GM18951 (cell line): ENCODE measurements around the gene LRPAP1.

Experiments used
- POLR2A ChIP-seq: IDR thresholded peaks from 4 replicates; pipeline ENCODE4 v1.6.1; 2011; ENCODE audit warnings: mild to moderate bottlenecking; ENCODE audit not compliant: insufficient read length, insufficient read depth; ENCODE audit errors: extremely low read depth
- in situ Hi-C: fragments of 300-500 bp; cut with MboI; formaldehyde crosslinking; loops from one replicate; pipeline ENCODE4 v1.12.0; 2022; ENCODE audit warnings: low sequenced_read_pairs, mixed read lengths, inconsistent platforms; ENCODE audit not compliant: unreplicated experiment

LRPAP1 gene

DNA sequence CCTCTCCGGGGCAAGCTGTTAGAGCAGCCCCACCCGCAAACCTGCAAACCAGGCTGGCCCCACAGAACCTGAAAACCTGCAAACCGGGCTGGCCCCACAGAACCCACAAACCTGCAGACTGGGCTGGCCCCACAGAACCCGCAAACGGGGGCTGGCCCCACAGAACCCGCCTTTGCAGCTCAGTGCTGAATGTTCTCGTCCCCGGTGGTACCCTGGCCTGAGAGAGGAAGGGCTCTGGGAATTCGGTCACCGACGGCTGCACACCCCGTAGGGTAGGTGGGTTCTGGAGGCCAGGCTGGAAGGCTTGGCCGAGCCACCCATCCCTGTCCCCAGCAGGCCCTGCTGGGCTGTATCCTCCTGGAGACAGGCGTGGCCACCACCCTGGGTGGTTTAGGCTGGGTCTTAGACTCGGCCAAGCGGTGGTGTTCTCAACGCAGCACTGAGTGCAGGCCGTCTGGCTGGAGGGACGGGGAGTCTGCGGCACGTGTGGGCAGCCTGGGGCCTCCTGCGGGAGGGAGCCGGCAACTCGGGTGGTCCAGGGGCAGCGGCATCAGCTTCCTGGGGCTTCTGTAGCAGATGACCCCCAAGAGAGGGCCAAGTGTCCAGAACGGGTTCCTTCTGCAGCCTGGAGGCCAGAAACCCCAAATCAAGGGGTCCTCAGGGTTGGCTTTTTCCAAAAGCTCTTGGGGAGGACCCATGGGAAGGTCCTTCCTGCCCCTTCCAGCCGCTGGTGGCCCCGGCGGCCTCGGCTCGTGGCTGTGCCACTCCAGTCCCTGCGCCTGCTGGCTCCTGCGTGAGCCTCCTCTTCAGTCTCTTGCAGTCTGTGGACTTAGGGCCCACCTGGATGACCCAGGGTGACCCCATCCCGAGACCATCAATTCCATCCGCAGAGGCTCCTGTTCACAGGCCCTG lies 53.5 kb downstream of the LRPAP1 start:
- TF ChIP-seq POLR2A: no peak
- in situ Hi-C loops: no loop called here

DNA sequence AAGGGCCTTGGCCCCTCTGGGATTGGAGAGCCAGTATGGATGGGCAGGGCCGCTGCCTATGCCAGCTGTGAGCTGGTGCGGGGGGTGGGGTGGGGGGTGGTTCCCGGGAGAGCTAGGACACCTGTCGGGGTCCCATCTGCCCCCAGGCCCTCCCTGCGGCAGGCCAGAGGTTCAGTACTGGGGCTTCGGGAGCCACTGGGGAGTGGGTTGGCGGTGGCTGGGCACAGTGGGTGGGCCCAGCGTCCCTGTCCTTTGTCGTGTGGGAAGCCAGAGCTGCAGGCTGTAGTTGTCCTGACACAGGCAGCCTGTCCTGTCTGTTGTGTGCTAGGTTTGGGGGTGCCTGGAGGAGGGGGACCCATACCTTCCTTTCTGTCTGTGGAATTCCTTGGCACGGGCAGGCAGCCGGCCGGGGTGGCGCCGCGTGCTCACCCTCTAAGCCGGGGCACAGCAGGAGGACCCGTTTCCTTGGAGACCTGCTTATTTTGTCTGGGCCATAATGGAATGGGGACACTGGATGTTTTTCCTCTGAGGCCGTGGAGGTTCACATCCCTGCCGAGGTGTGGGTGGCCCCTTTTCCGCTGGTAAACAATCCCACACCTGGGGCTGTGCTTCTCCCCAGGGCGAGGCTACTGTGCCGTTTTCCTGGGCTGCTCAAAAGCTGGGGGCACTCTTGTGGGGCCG lies 54.3 kb downstream of the LRPAP1 start:
- no peak for TF ChIP-seq POLR2A
- in situ Hi-C loops: no loop called here

DNA sequence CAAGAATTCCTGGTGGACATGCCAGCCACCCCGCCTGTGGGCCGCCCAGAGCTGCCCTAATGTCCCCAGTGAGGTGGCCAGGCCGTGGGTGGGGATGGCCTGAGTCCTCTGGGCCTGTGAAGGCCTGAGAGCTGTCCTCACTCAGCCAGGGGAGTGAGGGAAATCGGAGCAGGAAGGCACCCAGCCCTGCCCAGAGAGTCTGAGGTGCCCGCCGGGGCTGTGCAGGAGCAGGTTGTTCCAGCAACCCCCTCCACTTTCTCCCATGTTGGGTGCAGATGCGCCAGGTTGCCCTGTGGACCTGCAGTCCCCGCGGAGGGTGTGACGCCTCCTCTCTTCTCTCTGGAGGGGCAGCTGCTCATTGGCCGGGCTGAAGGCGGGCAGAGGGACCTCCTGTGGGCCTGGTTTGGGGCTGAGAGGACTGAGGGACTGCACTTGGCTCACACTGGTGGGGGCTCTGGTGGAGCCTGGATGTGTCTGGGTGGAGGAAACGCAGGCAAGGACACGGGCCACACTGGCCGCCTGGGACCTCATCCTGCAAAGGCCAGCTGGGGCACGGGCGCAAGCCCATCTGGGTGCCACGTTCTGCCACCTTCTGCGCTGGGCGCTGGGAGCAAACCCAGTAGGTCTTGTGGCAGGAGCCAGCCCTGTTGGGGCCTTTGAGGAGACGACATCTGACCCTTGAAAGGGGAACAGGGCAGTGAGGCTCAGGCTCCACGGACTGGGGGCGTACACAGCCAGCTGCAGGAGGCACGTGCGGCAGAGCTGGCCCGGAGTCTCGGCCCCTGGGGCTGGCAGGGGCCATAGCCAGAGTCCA lies 55.1 kb downstream of the LRPAP1 start:
- in situ Hi-C loops: no loop called here
- no peak for TF ChIP-seq POLR2A

DNA sequence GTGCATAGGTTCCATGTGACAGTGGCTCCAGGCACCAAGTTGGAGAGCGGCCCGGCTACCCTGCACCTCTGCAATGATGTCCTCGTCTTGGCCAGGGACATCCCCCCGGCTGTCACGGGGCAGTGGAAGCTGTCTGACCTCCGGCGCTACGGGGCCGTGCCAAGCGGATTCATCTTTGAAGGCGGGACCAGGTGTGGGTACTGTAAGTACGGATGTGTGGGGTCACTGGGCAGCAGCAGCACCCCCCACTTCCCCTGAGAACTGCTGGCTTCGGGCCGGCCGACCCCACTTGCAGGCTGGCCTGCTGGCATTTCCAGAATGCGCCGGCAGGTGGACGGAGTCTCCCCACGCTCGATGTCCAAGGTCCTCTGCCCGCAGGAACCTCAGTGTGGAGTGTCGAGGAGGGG lies 55.9 kb downstream of the LRPAP1 start:
- in situ Hi-C loops: no loop called here
- TF ChIP-seq POLR2A: no peak

DNA sequence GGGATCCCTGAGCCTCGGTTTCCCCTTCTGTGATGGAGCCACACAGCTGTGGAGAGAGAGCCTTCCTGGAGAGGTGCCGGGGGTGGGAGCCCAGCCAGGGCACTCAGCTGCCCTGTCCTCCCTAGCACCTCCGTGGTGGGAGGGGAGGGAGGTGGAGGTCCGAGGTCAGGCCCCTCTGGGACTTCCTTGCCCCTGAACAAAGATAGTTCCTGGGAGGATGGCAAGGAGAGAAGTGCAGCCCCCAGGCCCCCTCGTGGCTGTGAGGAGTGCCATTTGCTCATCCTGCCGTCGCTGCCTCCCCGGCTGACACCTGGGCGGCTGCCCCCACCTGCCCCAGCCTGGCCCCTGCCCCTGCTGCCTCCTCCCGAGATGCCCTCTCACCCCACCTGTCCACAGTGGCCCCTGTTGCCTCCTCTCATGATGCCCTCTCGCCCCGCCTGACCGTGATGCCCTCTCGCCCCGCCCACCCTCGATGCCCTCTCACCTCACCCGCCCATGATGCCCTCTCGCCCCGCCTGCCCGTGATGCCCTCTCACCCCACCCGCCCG lies 56.4 kb downstream of the LRPAP1 start:
- in situ Hi-C loops: no loop called here
- no peak for TF ChIP-seq POLR2A

DNA sequence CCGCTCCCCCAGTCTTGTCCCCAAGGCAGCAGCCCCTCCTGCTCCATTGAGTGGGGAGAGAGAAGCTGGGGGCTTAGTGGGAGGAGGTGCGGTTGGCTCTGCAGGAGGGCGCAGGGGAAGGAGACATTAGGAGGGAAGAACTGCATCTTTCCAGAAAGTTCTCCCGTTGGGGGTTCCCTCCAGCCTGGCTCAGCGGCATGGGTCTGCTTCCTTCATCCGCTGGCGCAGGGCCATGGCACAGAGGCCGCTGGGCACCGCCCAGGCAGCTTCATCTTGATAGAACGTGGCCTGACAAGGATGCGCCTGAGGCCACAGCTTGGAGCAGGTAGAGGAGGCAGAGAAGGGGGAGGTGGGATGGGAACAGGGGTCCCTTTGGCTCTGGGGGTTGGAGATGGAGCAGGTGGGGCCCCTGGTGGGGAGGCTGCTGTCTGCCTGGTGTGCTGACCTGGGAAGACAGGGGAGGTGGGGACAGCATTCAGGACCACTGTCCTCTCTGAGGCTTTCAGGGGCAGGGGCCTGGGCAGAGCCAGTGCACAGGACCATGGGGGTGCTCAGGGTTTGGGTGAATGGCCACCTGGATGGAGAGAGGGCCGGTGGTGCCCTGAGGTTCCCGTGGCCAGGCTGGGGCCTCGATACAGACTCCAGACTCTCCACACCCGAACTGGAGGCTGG lies 57.0 kb downstream of the LRPAP1 start:
- TF ChIP-seq POLR2A: no peak
- in situ Hi-C loops: no loop called here

DNA sequence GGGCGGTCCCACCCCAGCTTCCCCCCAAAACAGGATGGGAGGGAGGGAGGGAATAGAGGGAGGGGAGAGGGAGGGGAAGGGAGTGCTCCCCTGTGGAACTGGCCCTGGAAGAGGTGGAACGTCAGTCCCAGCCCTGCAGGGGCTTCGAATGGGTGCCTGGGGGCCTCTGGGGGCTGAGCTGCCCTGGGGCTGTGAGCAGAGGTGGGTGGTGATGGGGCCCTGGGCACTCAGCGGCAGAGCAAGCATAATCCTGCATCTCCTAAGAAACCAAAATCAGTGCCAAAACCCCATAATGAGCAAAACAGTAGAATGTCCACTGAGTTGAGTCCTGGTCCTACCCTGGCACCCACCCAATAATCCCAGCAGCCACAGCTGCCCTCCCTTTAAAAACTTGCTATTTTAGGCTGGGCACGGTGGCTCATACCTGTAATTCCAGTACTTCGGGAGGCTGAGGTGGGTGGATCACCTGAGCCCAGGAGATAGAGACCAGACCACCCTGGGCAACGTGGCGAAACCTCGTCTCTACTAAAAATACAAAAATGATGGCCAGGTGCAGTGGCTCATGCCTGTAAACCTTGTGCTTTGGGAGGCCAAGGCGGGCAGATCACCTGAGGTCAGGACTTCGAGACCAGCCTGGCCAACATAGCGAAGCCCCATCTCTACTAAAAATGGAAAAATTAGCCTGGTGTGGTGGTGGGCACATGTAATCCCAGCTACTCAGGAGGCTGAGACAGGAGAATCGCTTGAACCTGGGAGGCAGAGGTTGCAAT lies 58.0 kb downstream of the LRPAP1 start:
- TF ChIP-seq POLR2A: no peak
- in situ Hi-C loops: no loop called here

DNA sequence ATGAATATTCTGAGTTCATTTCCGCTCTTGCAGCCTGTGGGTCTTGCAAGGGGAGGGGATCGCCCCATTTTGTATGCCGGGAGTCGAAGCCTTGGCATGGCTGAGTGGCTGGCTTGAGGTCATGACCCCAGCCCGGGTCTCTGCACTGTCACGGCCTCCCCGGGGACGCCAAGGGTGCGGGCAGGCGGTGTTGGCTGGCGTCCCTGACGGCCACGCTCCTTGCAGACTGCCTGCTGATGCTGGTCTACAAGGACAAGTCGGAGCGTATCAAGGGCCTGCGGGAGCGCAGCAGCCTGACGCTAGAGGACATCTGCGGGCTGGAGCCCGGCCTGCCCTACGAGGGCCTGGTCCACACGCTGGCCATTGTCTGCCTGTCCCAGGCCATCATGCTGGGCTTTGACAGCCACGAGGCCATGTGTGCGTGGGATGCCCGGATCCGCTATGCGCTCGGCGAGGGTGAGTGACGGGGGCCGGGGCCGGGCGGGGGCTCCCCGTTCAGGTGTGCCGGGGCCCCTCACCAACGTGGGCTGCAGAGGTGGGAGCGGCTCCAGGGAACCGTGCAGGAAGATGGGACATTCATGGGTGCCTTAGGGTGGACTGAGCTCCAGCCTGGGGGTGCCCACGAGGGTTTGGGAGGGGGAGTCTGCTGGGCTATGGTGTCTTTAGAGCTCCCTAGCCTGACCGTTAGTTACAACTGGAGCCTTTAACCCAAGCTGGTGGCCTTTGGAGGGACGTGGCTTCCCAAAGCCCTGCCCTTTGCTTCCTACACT lies 58.9 kb downstream of the LRPAP1 start:
- in situ Hi-C loops: no loop called here
- no peak for TF ChIP-seq POLR2A

DNA sequence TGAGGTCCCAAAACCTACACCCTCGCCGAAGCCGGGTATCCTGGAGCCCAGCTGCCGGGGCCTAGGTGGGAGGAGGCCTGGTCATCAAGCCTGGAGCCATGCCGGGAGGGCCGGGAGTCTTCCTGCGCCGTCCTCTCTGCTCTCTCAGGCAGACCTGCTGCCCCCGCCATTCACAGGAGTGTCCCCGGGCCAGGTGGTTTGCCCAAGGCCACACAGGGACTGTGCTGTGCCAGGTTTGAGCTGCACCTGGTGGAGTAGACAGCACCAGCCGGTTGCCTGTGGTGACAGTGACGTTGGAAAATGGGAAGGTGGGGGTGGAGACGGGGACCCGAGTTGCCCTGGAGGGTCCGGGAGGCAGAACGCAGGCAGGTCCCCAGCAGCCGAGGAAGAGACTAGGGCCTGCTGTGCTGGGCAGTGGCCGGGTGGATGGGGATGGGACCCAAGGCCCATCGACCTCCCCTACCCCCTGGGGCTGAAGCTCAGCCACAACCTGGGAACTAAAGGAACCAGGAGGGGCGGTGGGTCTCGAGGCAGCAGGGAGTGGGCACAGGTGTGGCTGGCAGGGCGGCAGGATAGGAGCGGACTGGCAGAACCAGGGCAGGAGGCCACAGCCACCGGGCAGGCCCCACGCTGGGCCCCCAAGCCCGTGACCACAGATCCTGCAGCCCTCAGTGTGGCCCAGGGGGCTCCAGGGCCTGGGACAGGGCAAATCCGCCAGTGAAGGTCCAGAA lies 59.6 kb downstream of the LRPAP1 start:
- TF ChIP-seq POLR2A: no peak
- in situ Hi-C loops: no loop called here

DNA sequence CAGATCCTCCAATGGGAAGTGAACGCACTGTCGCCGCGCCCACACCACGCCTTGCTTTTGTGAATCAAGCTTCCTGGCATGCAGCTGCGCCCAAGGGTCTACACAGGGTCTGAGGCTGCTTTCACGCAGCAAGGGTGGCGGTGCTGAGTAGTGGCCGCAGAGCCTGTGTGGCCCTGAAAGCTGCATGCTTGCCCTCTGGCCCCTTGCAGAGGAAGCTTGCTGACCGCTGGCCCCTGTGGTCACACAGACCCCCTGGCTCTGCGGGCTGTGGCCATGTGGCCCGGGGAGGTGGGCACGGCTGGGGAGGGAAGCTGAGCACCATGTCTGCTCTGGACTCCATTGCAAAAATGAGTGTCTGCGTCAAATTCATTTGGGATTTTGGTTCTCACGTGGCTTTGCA lies 60.3 kb downstream of the LRPAP1 start:
- in situ Hi-C loops: no loop called here
- no peak for TF ChIP-seq POLR2A
